PFSK-1 (cell line): ENCODE measurements around the gene TPPP.

Source experiments
- FOXP2 ChIP-seq: optimal IDR thresholded peaks from 2 replicates; pipeline ENCODE3; 2011; ENCODE audit warnings: borderline replicate concordance, control low read depth, inconsistent platforms; ENCODE audit not compliant: insufficient read depth; ENCODE audit errors: extremely low read length, extremely low read depth
- POLR2AphosphoS5 ChIP-seq: IDR thresholded peaks from 2 replicates; pipeline ENCODE4 v1.6.1; 2012; ENCODE audit warnings: low read depth, mild to moderate bottlenecking, control low read depth, low read length, moderate library complexity
- REST ChIP-seq, 2 experiments: IDR thresholded peaks; 2 replicates each; pipeline versions ENCODE4 v1.6.1 to v1.8.0; 2011 to 2012; ENCODE audit warnings: low read depth in 2 of 2, low read length in 2 of 2, control low read depth in 1 of 2, inconsistent platforms in 1 of 2, mild to moderate bottlenecking in 1 of 2, moderate library complexity in 1 of 2; ENCODE audit not compliant: insufficient read depth in 1 of 2
- SIN3A ChIP-seq: IDR thresholded peaks from 2 replicates; pipeline ENCODE4 v1.6.1; 2012; ENCODE audit warnings: mild to moderate bottlenecking, low read length, moderate library complexity, borderline replicate concordance; ENCODE audit not compliant: insufficient read depth
- TAF1 ChIP-seq: IDR thresholded peaks from 2 replicates; pipeline ENCODE4 v1.6.1; 2012; ENCODE audit warnings: low read length, control low read depth, borderline replicate concordance; ENCODE audit not compliant: insufficient read depth

GRCh38 chr5:661891-662750, 31.0 kb downstream of the TPPP start:
- TF ChIP-seq POLR2AphosphoS5 (no peak), SIN3A (no peak), TAF1 (no peak), REST (IDR thresholded peaks at IDR 0.05; ENCODE audit: insufficient read depth in 1 of 2, low read depth in 2 of 2, low read length in 2 of 2) (no peak), FOXP2 (no peak)
